NT2/D1 (cell line): Measurements from ENCODE around the gene COL1A1.

Experiments used
- SUZ12 ChIP-seq: IDR thresholded peaks from 2 replicates; pipeline ENCODE4 v1.6.1; 2011; ENCODE audit not compliant: insufficient read length, insufficient read depth; ENCODE audit errors: extremely low read depth
- YY1 ChIP-seq: IDR thresholded peaks from 2 replicates; pipeline ENCODE4 v1.6.1; 2011; ENCODE audit not compliant: insufficient read length, insufficient read depth

GRCh38 chr17:50241431-50241830, 40.0 kb upstream of the COL1A1 start:
- no peak for TF ChIP-seq SUZ12
- TF ChIP-seq YY1: no peak
